Endothelial cell of umbilical vein (primary cell): ENCODE results near the gene DDHD1. TPM values are rescaled to one million over a fixed set of nuclear protein-coding genes. Genes with fewer than 3 reads are reported as not detected.
"Not testable (repeated sequence)": the region's sequence is repeated elsewhere in the genome, so short reads cannot be mapped to it uniquely, and the experiment has no call there.

Experiments used
- BruUV-seq: library from RNA; stranded (reverse); fragments of 400-500 nt; replicated peaks from 2 replicates; lab custom pipeline; 2021; lab: Mats Ljungman, UMichigan
- CTCF ChIA-PET: fragments of 300-600, 350-600 bp; sonication (Branson Sonifier 250); formaldehyde crosslinking; loops from one replicate; lab custom pipeline; 2021; ENCODE audit warnings: antibody characterized with exemption, inconsistent platforms; lab: Charles Lee
- POLR2A ChIA-PET: fragments of 300-600, 350-600 bp; sonication (Branson Sonifier 250); formaldehyde crosslinking; loops from one replicate; lab custom pipeline; 2021; ENCODE audit warnings: antibody characterized with exemption, inconsistent platforms; lab: Charles Lee
- DNase-seq: peaks from one replicate; pipeline ENCODE4 v3.0.0-alpha.2; 2011; ENCODE audit warnings: low read depth, low spot score
- FAIRE-seq: peaks from 2 replicates; lab custom pipeline; 2011; peaks lifted over from hg19 to GRCh38; lab: Jason Lieb, UNC
- H2AFZ ChIP-seq: 2 replicates; pipeline ENCODE4 v1.6.0; 2012; ENCODE audit warnings: low read depth, low read length, control low read depth, inconsistent platforms
- H3K27ac ChIP-seq: 2 replicates; pipeline ENCODE4 v1.5.1; 2011; ENCODE audit warnings: low read depth, mild to moderate bottlenecking, control low read depth, low read length, moderate library complexity; ENCODE audit not compliant: insufficient read depth
- H3K27me3 ChIP-seq, 2 experiments: 2 replicates each; pipeline versions ENCODE4 v1.6.0 to v1.6.1; 2011; ENCODE audit warnings: low read length in 2 of 2, mixed read lengths in 1 of 2; ENCODE audit not compliant: control insufficient read depth in 2 of 2, insufficient read depth in 2 of 2
- H3K36me3 ChIP-seq, 2 experiments: 2 replicates in 1 of 2; 3 replicates in 1 of 2; pipeline ENCODE4 v1.5.1; 2011; ENCODE audit warnings: low read length in 2 of 2, mild to moderate bottlenecking in 1 of 2, moderate library complexity in 1 of 2; ENCODE audit not compliant: control insufficient read depth in 2 of 2, insufficient read depth in 2 of 2; ENCODE audit errors: extremely low read depth in 1 of 2
- H3K4me1 ChIP-seq: 3 replicates; pipeline ENCODE4 v1.5.1; 2011; ENCODE audit warnings: mild to moderate bottlenecking, low read length; ENCODE audit not compliant: control insufficient read depth, insufficient read depth; ENCODE audit errors: extremely low read depth
- H3K4me2 ChIP-seq: 2 replicates; pipeline ENCODE4 v1.6.1; 2011; ENCODE audit warnings: low read length, control low read depth, mixed read lengths; ENCODE audit not compliant: insufficient read depth
- H3K4me3 ChIP-seq, 3 experiments: fragments of 200-600 bp in 1 of 3; sonication (generic), shearing (Covaris generic) in 1 of 3; replicated peaks in 1 of 3; 2 replicates each; pipeline ENCODE4 v1.5.1; 2011 to 2016; ENCODE audit warnings: control low read depth in 3 of 3, low read length in 3 of 3, mild to moderate bottlenecking in 2 of 3, inconsistent platforms in 1 of 3, low read depth in 1 of 3, moderate library complexity in 1 of 3; ENCODE audit not compliant: insufficient read depth in 1 of 3
- H3K79me2 ChIP-seq: 2 replicates; pipeline ENCODE4 v1.6.0; 2012; ENCODE audit warnings: low read length, inconsistent platforms; ENCODE audit not compliant: control insufficient read depth, insufficient read depth
- H3K9ac ChIP-seq: replicated peaks from 2 replicates; pipeline ENCODE3; 2011; ENCODE audit warnings: low read length, control low read depth; ENCODE audit not compliant: insufficient read depth; ENCODE audit errors: extremely low read depth
- H3K9me1 ChIP-seq: replicated peaks from 3 replicates; pipeline ENCODE4 v1.6.0; 2011; ENCODE audit warnings: mild to moderate bottlenecking, low read length; ENCODE audit not compliant: control insufficient read depth, insufficient read depth; ENCODE audit errors: extremely low read depth
- H3K9me3 ChIP-seq: replicated peaks from 2 replicates; pipeline ENCODE4 v1.5.1; 2012; ENCODE audit warnings: low read length, inconsistent platforms; ENCODE audit not compliant: control insufficient read depth, insufficient read depth
- H4K20me1 ChIP-seq: replicated peaks from 2 replicates; pipeline ENCODE3; 2011; ENCODE audit warnings: mild to moderate bottlenecking, low read length; ENCODE audit not compliant: control insufficient read depth, insufficient read depth; ENCODE audit errors: extremely low read depth
- CTCF ChIP-seq, 2 donors: IDR thresholded peaks; 1 replicate in 1 of 2; 2 replicates in 1 of 2; pipeline ENCODE4 v1.5.1; 2011; ENCODE audit warnings: low read length in 2 of 2, mild to moderate bottlenecking in 2 of 2, moderate library complexity in 2 of 2, control low read depth in 1 of 2, inconsistent platforms in 1 of 2, low read depth in 1 of 2; ENCODE audit not compliant: insufficient read depth in 1 of 2; ENCODE audit errors: extremely low read depth in 1 of 2
- EZH2 ChIP-seq: IDR thresholded peaks from 2 replicates; pipeline ENCODE4 v1.6.1; 2012; ENCODE audit warnings: borderline replicate concordance, low read depth, mild to moderate bottlenecking, moderate library complexity, low read length, inconsistent platforms; ENCODE audit not compliant: severe bottlenecking
- FOS ChIP-seq: IDR thresholded peaks from 2 replicates; pipeline ENCODE4 v1.6.1; 2011; ENCODE audit warnings: mild to moderate bottlenecking, low read length, moderate library complexity, borderline replicate concordance; ENCODE audit not compliant: insufficient read depth
- GATA2 ChIP-seq: IDR thresholded peaks from 2 replicates; pipeline ENCODE4 v1.7.0; 2011; ENCODE audit warnings: low read depth, mild to moderate bottlenecking, moderate library complexity, mixed read lengths, low read length; ENCODE audit not compliant: insufficient read length, insufficient read depth
- JUN ChIP-seq: IDR thresholded peaks from 2 replicates; pipeline ENCODE4 v1.6.1; 2011; ENCODE audit warnings: borderline replicate concordance, low read depth; ENCODE audit not compliant: insufficient read length, insufficient read depth
- MAX ChIP-seq: IDR thresholded peaks from 2 replicates; pipeline ENCODE4 v1.6.1; 2011; ENCODE audit not compliant: insufficient read depth, insufficient read length
- MYC ChIP-seq: IDR thresholded peaks from one replicate; pipeline ENCODE4 v1.6.1; 2011; ENCODE audit warnings: mild to moderate bottlenecking, low read depth, low read length
- POLR2A ChIP-seq: IDR thresholded peaks from 2 replicates; pipeline ENCODE4 v1.6.1; 2012; ENCODE audit warnings: low read depth, mild to moderate bottlenecking, control low read depth, low read length
- POLR2AphosphoS5 ChIP-seq: IDR thresholded peaks from 2 replicates; pipeline ENCODE4 v1.6.1; 2012; ENCODE audit warnings: low read depth, mild to moderate bottlenecking, control low read depth, low read length, moderate library complexity; ENCODE audit not compliant: insufficient read depth
- dilution Hi-C: fragments of 300-500 bp; cut with MboI; formaldehyde crosslinking; loops from one replicate; pipeline ENCODE4 v1.15.0; 2019; ENCODE audit warnings: low sequenced_read_pairs; ENCODE audit not compliant: extremely low pct_ligation_motif_present
- intact Hi-C: fragments of 100-400 bp; cut with micrococcal nuclease; formaldehyde crosslinking; loops from one replicate; pipeline ENCODE4 v1.10.0; 2022
- polyA plus RNA-seq, 4 experiments: library from polyadenylated mRNA; depleted of rRNA in 3 of 4; stranded (reverse) in 3 of 4; unstranded in 1 of 4; fragments of >200 nt; gene quantifications; 2 replicates each; pipeline versions ENCODE4 v1.2.1 to v1.2.3, GENCODE V29; 2011 to 2012; ENCODE audit warnings: missing spikeins in 1 of 4
- total RNA-seq: library from RNA; stranded (reverse); gene quantifications from 2 replicates; pipeline ENCODE4 v1.2.3, GENCODE V29; 2021

DDHD1 gene
- total and polyA plus RNA-seq, 2 donors (not counting 3 experiments of a cell fraction or from before 2014, with no cell fraction given), result 2.7 to 12.4 TPM

DNA sequence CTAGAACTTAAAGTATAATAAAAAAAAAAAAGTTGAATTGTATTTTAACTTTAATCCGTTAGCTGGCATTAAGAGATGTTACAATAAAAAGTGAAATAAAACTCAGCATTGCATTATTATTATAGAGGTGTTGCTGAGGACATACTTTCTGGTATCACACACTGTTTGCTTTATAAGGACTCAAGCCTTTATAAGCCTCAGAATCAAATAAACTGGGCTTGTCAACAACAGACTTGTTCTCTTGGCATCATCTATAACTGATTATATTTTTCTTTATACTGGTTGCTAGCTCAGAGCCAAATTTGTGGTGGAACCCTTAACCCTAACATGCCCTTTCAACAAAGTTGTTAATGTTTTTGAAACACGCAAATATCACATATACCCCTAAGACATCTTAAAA lies 62.3 kb downstream of the DDHD1 start:
- Histone ChIP-seq H2AFZ (no peak overlapping the region), H3K27me3 (no peaks in the 10 kb centered on the region), H3K79me2 (no peaks in the 10 kb centered on the region), H3K9me1 (no peaks in the 10 kb centered on the region), H4K20me1 (no peaks in the 10 kb centered on the region), H3K4me3 (no peak overlapping the region), H3K9ac (no peak overlapping the region), H3K27ac (no peak overlapping the region), H3K36me3 (no peaks in the 10 kb centered on the region), H3K4me1 (no peaks in the 10 kb centered on the region), H3K9me3 (no peaks in the 10 kb centered on the region), H3K4me2 (no peak overlapping the region)
- no peak for FAIRE-seq
- ChIA-PET POLR2A (no interaction called here), CTCF (interaction anchor here (1.1 to 1.6 kb wide), 4 partner anchors 8 to 215 kb away, joined by 3 to 4 read pairs (median 4); no protein-coding TSS in a partner anchor)
- TF ChIP-seq EZH2 (no peak), POLR2AphosphoS5 (no peak), MYC (no peak), MAX (no peak), CTCF (IDR thresholded peaks at IDR 0.05; ENCODE audit: extremely low read depth in 1 of 2, insufficient read depth in 1 of 2, low read depth in 1 of 2, low read length in 2 of 2) (no peak), GATA2 (no peak), POLR2A (no peak), JUN (no peak), FOS (no peak)
- dilution Hi-C loops (no loop called here), intact Hi-C loops (no loop called here)
- no TSS peak for BruUV-seq
- no peak for DNase-seq

DNA sequence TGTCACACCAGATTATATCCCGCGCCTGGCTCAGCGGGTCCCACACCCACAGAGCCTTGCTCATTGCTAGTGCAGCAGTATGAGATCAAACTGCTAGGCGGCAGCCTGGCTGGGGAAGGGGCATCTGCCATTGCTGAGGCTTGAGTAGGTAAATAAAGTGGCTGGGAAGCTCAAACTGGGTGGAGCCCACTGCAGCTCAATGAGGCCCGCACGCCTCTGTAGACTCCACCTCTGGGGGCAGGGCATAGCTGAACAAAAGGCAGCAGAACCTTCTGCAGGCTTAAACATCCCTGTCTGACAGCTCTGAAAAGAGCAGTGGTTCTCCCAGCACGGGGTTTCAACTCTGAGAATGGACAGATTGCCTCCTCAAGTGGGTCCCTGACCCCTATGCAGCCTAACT lies 68.2 kb downstream of the DDHD1 start:
- H3K9ac ChIP-seq, POLR2A ChIA-PET, H3K4me1 ChIP-seq, H3K36me3 ChIP-seq, H3K27me3 ChIP-seq, H3K9me1 ChIP-seq, BruUV-seq, H3K4me3 ChIP-seq, H3K79me2 ChIP-seq, H2AFZ ChIP-seq, intact Hi-C loops, H3K4me2 ChIP-seq, H3K27ac ChIP-seq, dilution Hi-C loops, DNase-seq, FAIRE-seq, H4K20me1 ChIP-seq, H3K9me3 ChIP-seq: not testable (repeated sequence)
- CTCF ChIA-PET, result interaction anchor here (0.9 kb wide), 1 partner anchor 17 kb away, joined by 3 read pairs; no protein-coding TSS in a partner anchor
